Astrocyte (in vitro differentiated cells and primary cell): ENCODE measurements around the gene FAM221B.

ENCODE experiments used
- CTCF ChIP-seq: IDR thresholded peaks from 2 replicates; pipeline ENCODE4 v1.5.1; 2011; ENCODE audit warnings: low read depth, mild to moderate bottlenecking, inconsistent platforms, low read length, moderate library complexity; ENCODE audit not compliant: insufficient read depth
- EZH2 ChIP-seq: IDR thresholded peaks from 2 replicates; pipeline ENCODE4 v1.6.1; 2012; ENCODE audit warnings: mild to moderate bottlenecking, low read length, inconsistent platforms; ENCODE audit not compliant: insufficient read depth

- no peak for TF ChIP-seq CTCF
- no peak for TF ChIP-seq EZH2
Observed at GRCh38 chr9:35814841-35815543, 13.5 kb downstream of the FAM221B start, which contains the start of gene HINT2.
